Gastrocnemius medialis (tissue), 4 donors: ENCODE results near the gene LDOC1. TPM values are rescaled to one million over a fixed set of nuclear protein-coding genes. Genes with fewer than 3 reads are reported as not detected.
A peak's percentile ranks its signal among the peaks of the same experiment; 100 is the strongest.

Source experiments
- ATAC-seq, 2 donors: fragments of 150-250 bp; one replicate each; pipeline ENCODE4 v1.9.1; 2016
- DNase-seq, 2 donors: peaks; one replicate each; pipeline ENCODE4 v3.0.0-alpha.2; 2019
- H3K27ac ChIP-seq, 4 donors: fragments of 200-600 bp; sonication (generic); 1 replicate in 1 of 4; 2 replicates in 3 of 4; pipeline ENCODE4 v1.5.1; 2016 to 2018; ENCODE audit warnings: mild to moderate bottlenecking in 2 of 4, moderate library complexity in 1 of 4
- H3K27me3 ChIP-seq, 3 donors: fragments of 200-600 bp; sonication (generic) in 2 of 3; 1 replicate in 1 of 3; 2 replicates in 2 of 3; pipeline versions ENCODE4 v1.5.1 to v1.6.0; 2016 to 2019; ENCODE audit warnings: mild to moderate bottlenecking in 1 of 3, moderate library complexity in 1 of 3
- H3K36me3 ChIP-seq, 2 donors: fragments of 200-600 bp; sonication (generic) in 1 of 2; one replicate each; pipeline ENCODE4 v1.5.1; 2017 to 2018
- H3K4me1 ChIP-seq, 2 donors: fragments of 200-600 bp; sonication (generic) in 1 of 2; one replicate each; pipeline ENCODE4 v1.5.1; 2016 to 2017; ENCODE audit warnings: mild to moderate bottlenecking in 2 of 2
- H3K4me3 ChIP-seq, 4 donors: fragments of 200-600 bp; sonication (generic) in 3 of 4; 1 replicate in 1 of 4; 2 replicates in 3 of 4; pipeline ENCODE4 v1.5.1; 2016 to 2019; ENCODE audit warnings: mild to moderate bottlenecking in 2 of 4
- H3K9me3 ChIP-seq, 3 donors: fragments of 200-600 bp; sonication (generic) in 2 of 3; 1 replicate in 1 of 3; 2 replicates in 2 of 3; pipeline ENCODE4 v1.5.1; 2016 to 2019
- CTCF ChIP-seq, 5 experiments: fragments of 450-650 bp in 3 of 5; fragments of 200-600 bp in 2 of 5; sonication (generic) in 2 of 5; IDR thresholded peaks in 4 of 5; conservative IDR thresholded peaks in 1 of 5; 1 replicate in 4 of 5; 2 replicates in 1 of 5; pipeline ENCODE4 v1.5.1; 2016 to 2019; ENCODE audit warnings: antibody characterized with exemption in 5 of 5, mild to moderate bottlenecking in 3 of 5, moderate library complexity in 3 of 5
- POLR2A ChIP-seq, 2 donors: fragments of 450-650 bp; IDR thresholded peaks; one replicate each; pipeline ENCODE4 v1.6.1; 2017; ENCODE audit warnings: antibody characterized with exemption in 2 of 2, mild to moderate bottlenecking in 2 of 2, moderate library complexity in 2 of 2
- in situ Hi-C, 4 donors: fragments of 200-750 bp; cut with MboI; loops; one replicate each; pipeline versions ENCODE4 v1.15.0 to v1.8.0; 2017; ENCODE audit warnings: low sequenced_read_pairs in 4 of 4
- intact Hi-C: fragments of 100-400 bp; cut with DNase I; formaldehyde crosslinking; loops from one replicate; pipeline ENCODE4 v1.15.1; 2023; ENCODE audit warnings: low total_unique reads
- total RNA-seq, 4 donors: library from RNA; depleted of rRNA; stranded (reverse); fragments of >200 nt; gene quantifications; one replicate each; pipeline versions ENCODE4 v1.1.0 to v1.2.3, GENCODE V29; 2016

The LDOC1 gene
- total RNA-seq = 1 to 10 TPM in 2 of 4 donors, not detected in 2; 1.0 to 1.7 TPM

GRCh38 chrX:141176586-141177451 is at the start of gene LDOC1:
TSS of gene LDOC1 (minus strand) at chrX:141177129. CDS start at chrX:141177021, 108 bp downstream.
- DNase-seq = peak; percentile 6 to 17
- no peak for TF ChIP-seq CTCF (IDR thresholded peaks at IDR 0.05 in 4 of 5, conservative IDR thresholded peaks at IDR 0.05 in 1 of 5)
- TF ChIP-seq POLR2A (IDR thresholded peaks at IDR 0.05) = no peak
- in situ Hi-C loops (no loop called here), intact Hi-C loops (no loop called here)
- Histone ChIP-seq H3K27me3 (no peaks in the 10 kb centered on the region), H3K27ac (no peak within 1 kb of the TSS), H3K4me3 (peak within 1 kb of the TSS; percentile 38 to 52 (median 44)), H3K4me1 (no peaks in the 10 kb centered on the region), H3K36me3 (no peaks in the 10 kb centered on the region), H3K9me3 (no peaks in the 10 kb centered on the region)
- peak in 1 of 2 donors; percentile 27 for ATAC-seq

GRCh38 chrX:141221611-141222010 is 44.7 kb upstream of the LDOC1 start:
- Histone ChIP-seq H3K4me1 (no peaks in the 10 kb centered on the region), H3K27me3 (no peaks in the 10 kb centered on the region), H3K9me3 (no peaks in the 10 kb centered on the region), H3K36me3 (no peaks in the 10 kb centered on the region), H3K27ac (no peak overlapping the region), H3K4me3 (no peak overlapping the region)
- DNase-seq (no peak), ATAC-seq (no peak)
- TF ChIP-seq POLR2A (IDR thresholded peaks at IDR 0.05) (no peak), CTCF (IDR thresholded peaks at IDR 0.05 in 4 of 5, conservative IDR thresholded peaks at IDR 0.05 in 1 of 5) (no peak)
- intact Hi-C loops = no loop called here
- in situ Hi-C loops = no loop called here

GRCh38 chrX:141220342-141221008 is 43.5 kb upstream of the LDOC1 start:
- in situ Hi-C loops (no loop called here), intact Hi-C loops (no loop called here)
- H3K27ac ChIP-seq = no peak overlapping the region
- ATAC-seq (no peak), DNase-seq (no peak)
- no peaks in the 10 kb centered on the region for H3K36me3 ChIP-seq
- H3K27me3 ChIP-seq = no peaks in the 10 kb centered on the region
- H3K4me3 ChIP-seq = no peak overlapping the region
- H3K9me3 ChIP-seq = no peaks in the 10 kb centered on the region
- TF ChIP-seq CTCF (IDR thresholded peaks at IDR 0.05 in 4 of 5, conservative IDR thresholded peaks at IDR 0.05 in 1 of 5) (no peak), POLR2A (IDR thresholded peaks at IDR 0.05) (no peak)
- H3K4me1 ChIP-seq = no peaks in the 10 kb centered on the region

- no peaks in the 10 kb centered on the region for H3K4me1 ChIP-seq
- H3K36me3 ChIP-seq = no peaks in the 10 kb centered on the region
- in situ Hi-C loops (no loop called here), intact Hi-C loops (no loop called here)
- DNase-seq (no peak), ATAC-seq (no peak)
- no peaks in the 10 kb centered on the region for H3K27me3 ChIP-seq
- no peak overlapping the region for H3K4me3 ChIP-seq
- TF ChIP-seq POLR2A (IDR thresholded peaks at IDR 0.05) (no peak), CTCF (IDR thresholded peaks at IDR 0.05 in 4 of 5, conservative IDR thresholded peaks at IDR 0.05 in 1 of 5) (no peak)
- no peak overlapping the region for H3K27ac ChIP-seq
- H3K9me3 ChIP-seq = no peaks in the 10 kb centered on the region
These were observed 37.3 kb upstream of the LDOC1 start for GRCh38 chrX:141214196-141214595.
